CD4-positive, alpha-beta T cell treated with Interleukin-1 beta for 1 hour (primary cell): ENCODE results near the gene PAX3.

Experiments
- DNase-seq, 2 donors: peaks; one replicate each; pipeline ENCODE4 v3.0.0-alpha.2; 2020 to 2022

The PAX3 gene

DNA sequence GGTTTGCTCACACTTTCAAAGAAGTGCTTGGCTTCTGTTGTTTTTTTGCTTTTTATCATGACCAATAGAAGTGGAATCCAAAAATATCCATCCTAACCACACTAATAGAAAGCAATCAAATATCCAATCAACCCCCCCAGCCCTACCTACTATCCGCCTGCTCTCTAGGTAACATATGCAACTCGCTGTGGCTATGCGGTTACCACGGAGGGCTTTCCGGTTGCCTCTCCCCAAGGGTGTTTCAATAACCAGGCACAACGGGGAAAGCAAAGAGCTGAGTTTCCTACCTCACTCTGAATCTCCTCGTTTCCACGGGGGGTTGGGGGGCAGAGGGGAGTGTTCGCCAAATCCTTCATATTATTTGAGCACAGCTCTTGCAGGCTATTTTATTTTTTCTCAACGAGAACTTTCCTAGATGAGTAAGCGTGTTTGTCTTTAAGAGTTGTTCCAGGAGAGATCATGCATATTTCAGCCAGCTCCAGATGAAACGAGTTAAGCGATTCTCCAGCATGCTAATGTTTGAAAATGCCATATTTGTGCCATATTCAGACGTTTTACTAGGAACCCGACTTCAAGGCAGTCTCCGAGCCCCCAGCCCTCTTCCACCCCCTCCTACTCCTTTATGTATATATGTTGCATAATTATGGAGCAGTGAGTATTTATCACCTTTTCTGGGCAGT, 30.3 kb downstream of the PAX3 start:
- no peak for DNase-seq

DNA sequence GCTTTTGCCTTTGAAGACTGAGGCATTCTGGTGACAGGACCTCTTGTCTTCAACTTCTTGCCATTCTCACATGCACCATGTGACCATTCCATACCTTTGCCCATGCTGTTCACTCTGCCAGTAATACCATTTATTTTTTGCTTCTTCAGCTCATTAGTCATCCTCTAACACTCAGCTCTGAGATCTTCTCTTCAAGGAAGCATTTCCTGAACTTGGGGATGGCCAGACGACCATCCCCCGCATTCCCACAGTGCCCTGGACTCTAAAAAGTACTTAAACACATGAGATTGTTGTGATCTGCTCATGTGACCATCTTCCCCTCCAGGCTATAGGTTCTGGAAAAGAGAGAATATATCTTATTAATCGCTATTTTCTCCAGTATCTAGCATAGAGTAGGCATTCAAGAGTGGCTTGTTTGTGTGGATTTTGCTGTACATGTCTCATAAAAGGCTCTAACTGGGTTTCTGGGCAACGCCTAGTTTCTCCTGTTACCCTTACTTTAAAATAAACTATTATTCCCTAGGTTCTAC, 33.9 kb downstream of the PAX3 start:
- no peak for DNase-seq

DNA sequence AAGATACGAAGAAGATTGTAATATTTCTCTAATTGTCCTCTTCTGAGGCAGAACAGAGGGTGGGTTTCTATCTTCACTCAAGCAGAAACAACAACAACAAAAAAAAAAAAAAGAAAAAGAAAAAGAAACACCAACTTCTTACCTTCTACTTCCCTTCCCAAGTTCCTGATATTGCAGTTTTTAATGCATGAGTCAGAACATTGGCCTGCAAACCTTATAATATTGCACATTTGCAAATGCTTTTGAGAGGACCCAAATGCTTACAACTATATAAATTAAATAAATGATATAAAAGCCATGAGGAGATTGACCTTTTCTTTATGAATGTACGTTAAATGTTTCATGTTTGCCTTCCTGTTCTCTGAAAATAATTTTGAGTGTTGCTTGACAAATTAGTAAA, 37.3 kb downstream of the PAX3 start:
- DNase-seq, result no peak

DNA sequence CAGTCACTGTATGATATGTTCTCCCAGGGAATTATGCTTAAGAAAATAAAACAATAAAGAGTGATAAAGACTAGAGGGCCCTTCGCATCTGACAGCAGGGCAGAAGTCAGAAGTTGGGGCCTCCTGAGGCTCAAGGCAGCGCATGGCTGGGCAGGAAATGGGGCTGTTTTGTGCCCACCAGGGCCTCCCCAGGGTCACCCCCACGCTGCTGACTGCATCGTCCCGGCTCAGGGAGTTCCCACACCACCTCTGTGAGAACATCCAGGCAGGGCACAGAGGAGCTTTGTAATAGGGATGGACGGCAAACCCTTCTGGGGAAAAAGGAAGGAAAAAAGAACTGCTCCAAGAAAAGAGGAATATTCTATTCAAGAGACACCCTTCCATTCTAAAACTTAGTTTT, 41.2 kb downstream of the PAX3 start:
- no peak for DNase-seq

DNA sequence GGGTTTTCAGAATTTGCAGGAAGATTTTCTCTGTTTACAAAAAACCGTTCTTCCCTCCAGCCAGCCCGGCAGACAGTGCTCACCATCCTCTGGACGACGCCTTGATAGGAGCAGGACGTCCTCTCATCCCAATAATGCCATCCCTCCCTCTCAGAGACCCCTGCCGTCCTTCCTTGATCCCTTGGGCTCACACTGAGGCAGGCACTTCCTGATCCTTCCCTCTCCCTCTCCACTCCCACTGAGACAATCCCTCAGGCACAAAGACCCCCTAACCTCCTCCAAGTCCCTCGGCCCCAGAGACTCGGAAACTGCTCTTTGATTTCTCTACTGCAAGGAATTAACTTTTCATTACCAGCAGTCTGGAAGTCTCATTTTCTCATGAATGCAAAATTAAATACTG, 42.5 kb downstream of the PAX3 start:
- DNase-seq, result no peak

DNA sequence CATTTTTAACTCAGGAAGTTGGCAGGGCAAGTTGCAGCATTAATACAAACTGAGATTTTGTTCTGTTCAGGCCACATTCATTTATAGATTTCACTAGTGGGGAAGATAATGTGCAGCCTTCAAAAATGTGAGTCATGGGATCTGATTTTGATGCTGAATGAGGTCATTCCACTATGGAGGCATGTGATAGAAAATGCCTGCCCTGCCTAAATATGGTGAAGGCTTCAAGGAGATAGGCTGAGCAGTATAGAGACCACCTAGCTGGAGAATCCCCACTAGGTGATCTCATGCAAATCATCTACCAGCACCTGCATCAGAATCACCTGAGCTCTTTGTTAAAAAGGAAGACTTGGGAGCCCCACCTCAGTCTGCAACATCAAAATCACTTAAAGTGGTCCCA, 43.7 kb downstream of the PAX3 start:
- no peak for DNase-seq

DNA sequence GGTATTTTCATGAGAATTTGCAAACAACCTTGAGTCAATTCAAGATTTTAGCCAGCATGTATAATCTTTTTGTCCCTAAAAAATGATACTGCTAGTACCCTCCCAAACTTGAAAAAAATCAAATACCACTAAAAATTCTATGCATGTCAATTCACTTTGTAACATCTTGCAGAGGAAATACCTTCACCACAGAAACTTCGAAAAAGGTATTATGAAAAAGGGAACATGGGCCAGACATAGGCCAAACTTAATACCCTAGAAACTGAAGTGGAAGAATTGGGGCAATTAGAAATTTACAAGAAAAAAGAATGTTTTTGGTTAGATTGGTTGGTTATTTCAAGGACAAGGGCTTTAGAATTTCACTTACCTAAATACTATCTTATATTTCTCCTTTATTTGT, 48.5 kb downstream of the PAX3 start:
- no peak for DNase-seq

DNA sequence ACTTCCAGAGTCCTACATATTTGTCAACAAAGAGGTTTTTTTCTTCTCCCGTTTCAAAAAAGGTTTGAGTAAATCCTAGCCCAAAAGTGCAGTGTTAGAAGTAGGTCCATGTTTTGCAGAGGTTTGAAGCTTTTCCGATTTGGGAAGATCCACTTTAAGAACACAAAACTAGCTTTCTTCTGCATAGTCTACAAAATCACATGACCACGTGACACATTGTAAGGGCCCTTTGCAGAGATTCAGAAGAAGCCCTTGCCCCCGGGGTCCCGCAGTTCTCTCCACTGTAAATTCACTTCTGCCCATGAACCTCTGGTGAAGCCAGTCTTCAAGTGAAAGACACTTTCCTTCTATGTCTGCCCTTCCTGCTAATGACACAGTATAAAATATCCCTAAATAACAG, 49.4 kb downstream of the PAX3 start:
- no peak for DNase-seq

DNA sequence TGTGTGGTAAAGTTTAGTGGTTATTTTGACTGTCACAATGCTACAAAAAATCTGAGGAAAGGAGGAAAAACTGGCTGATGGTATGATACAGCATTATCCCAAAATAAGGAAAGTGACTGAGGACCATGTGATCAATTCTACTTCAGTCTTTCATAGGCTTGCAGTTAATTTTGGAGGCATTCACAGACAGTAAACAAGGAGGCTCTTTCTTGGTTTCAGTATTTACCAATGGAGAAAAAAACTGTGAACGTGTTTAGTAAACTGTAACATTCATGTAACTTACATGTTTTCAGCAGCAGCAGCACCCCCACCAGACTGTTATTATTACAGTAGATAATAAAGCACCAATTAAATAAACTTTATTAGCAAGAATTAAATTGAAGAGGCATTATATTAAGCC, 50.0 kb downstream of the PAX3 start:
- no peak for DNase-seq

DNA sequence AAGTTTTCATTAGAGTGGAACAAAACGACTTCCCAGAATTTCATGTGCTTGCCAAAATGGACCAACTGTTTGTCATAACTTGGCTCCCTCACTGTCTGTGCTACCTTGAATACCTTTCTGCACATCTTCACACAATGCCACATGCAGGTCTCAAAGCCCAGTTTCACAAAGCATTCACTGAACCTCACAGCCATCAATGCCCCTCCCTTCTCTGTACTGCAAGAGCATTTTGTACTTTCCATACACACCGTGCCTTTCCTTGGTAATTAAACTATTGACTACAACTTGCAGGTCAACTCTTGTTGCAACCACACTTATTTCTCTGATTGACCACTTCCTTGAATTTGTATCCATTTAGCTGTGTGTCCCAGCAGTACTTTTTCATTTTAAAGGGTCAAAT, 50.5 kb downstream of the PAX3 start:
- no peak for DNase-seq

DNA sequence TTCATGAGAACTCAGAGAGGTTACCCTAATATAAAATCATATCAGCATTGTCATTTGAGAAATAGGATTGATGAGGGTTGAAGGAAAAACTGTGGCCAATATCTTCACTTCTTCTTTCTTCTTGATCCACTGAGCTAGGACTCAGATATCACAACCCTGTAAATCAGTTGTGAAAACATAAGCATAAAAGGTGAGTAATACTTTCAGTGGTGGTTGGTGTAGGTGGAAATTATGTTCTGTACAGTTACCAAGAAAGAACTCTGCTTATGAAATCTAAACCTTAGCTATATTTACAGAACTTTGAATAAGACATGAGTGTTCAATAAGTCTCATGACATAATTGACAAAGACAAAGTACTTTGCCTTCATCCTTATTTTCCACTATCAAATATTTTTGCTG, 56.3 kb downstream of the PAX3 start:
- no peak for DNase-seq

DNA sequence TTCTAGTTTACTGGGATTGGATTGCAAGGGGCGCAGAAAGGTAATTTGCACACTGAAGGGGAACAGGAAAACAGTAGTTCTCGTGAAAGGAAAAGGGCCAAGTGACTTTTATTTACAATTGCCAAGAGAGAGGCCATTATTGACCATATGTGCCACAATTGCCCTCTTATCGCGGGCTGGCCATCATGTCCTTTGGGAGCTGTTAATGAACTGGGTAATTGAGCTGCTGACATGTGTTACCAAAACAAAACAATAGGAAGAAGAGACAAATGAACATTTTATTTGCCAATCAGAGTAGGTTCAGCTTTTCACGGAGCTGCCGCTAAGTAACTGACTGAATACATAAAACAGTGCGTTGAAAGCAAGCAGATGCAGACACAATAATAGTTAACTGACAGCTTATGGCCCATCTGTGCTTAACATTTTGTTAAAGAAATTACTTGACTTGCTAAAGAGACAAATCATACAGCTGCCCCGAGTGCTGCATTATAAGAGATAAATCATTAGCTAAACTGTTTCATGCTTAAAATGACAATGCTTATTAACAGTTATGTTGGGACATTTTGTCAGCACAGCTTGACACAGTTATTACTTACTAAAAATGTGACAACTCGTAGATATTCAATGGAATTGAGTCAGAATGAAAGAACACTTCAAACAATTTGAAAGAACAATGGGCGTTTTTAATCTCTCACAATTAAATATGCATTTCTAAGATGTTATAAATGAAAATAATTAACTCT, 57.5 kb downstream of the PAX3 start:
- no peak for DNase-seq

DNA sequence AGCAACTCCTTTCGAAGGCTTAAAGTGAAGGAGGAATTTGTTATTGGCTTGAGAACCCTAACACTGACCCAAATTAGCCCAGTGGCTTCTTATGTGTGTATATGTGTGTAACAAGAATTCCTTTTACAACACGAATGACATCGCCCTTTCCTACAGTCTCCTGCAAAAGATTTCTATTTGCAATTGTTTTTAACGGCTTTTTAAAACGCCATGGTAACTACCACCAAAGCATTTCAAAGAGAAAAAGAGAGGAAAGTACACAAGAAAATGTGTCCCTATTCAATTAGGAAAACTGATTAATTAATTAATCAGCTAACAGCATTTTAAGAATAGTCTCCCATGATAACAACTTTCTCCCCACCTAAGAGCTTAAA, 58.1 kb downstream of the PAX3 start:
- DNase-seq, result no peak

DNA sequence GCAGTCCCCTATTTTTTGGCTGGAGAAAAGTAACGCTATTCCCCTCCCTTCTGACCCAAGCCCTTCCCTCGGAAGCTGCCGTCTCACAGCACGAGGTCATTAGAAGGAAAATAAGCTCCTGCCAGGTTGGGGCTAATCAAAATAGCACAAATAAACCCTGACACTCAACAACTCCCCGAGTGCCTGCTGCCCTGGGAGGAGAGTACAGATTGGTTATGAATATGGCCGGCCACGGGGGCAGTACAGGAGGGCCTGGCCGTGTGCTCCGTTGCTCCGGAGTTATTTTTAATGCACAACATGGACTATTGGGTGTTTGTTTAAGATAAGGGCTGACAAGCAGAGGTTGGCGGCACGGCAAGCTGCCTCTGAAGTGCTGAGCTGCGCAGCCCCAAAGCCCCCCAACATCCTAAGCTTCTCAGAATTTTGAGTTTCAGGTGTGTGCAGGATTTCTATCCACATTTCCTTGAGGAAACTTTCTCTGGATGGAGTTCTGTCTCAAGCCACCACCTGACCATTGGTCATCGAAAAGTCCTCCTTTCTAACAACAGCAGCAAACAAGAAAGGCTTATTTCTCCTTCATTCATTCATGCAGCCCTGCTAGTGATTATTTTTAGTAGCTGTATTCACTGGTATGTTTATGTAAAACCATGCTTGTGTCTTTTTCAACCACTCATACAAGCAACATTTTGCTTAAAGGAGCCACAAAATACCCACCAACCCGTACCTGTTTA, 58.7 kb downstream of the PAX3 start:
- DNase-seq, result no peak

DNA sequence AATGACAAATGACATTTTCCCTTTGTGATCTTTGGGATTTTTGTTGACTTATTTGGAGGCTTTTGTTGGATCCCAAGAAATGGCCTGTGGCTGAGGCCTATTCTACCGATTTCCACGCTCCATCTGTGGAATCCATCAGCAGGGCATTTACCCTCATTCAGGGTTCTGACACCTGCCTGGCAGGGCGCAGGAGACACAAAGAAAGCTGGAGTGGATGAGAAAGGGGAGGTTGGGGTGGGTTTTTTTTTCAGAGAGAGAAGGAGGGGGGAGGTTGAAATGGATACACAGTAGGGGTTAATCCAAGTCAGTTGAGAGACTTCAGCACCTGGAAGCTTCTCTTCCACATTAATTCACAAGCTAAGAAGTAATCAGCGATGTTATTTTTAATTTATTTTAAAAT, 59.7 kb downstream of the PAX3 start:
- DNase-seq, result no peak

DNA sequence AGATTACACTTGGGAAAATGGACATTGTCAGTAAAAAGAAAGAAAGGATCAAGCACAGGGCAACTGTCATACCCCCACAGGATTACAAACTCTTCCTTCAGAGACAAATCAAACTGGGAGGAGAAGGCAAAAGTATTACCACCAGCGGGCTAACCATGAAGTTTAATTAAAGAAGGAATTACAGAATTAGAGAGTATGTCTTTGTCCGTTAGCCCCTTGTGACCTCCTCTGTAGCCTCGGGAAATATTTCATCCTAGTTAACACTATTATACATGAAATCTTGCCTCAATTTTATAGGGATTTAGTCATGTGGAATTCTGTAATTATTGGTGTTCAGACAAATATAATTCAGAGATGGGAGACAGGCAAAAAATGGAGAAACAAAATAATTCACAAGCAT, 60.7 kb downstream of the PAX3 start:
- DNase-seq, result no peak

DNA sequence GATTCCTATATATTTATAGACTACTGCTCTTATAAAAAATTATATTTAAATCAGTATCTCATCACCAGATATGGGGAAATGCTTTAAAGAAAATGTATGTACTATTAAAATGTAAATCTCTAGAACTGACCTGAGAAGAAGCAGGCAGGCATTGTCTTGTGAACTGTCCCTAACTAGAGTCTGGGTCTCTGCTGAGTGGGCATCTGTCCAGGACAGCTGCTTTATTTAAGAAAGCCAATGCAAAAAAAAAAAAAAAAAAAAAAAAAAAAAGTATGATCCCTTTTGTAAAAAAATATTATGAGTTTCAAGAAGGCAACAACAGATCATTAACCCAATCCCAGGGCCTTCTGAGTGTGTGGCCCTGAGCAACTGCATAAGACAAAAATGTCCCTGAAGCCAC, 66.0 kb downstream of the PAX3 start:
- no peak for DNase-seq

DNA sequence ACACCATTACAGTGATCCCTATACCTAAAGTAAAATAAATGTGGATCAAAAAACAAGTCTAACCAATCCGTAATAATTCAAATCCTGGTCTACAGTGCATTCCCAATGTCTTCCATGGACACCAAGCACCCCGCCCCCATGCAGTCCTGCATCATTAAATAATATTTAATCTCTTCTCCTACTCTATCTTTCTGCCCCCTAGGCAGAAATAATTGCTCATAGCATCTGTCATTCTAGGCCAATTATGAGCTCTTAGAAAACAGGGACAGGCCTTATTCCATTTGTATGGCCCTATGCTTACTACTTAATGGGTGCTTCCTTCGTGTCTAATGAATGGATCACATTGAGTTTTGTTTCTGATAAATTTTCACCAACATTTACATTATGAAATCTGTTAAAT, 66.4 kb downstream of the PAX3 start:
- DNase-seq, result no peak

DNA sequence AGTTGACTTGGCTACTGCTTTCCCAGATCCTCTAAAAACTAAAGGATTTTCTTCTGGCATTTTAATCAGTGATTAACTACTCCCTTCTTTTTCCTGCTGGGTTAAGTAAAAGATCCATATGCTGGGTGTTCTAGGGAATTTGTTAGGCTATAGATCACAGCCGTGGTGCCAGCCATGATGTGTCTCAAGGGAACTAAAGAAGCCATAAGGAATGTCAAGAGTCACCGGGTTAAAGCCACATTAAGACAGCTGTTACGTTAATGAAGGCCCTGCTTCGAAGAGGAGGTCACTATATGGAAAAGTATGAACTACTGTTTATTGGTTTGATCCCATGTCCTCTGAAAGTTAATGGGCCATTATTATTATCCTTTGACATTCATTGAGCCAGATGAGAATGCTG, 70.7 kb downstream of the PAX3 start:
- DNase-seq, result no peak

DNA sequence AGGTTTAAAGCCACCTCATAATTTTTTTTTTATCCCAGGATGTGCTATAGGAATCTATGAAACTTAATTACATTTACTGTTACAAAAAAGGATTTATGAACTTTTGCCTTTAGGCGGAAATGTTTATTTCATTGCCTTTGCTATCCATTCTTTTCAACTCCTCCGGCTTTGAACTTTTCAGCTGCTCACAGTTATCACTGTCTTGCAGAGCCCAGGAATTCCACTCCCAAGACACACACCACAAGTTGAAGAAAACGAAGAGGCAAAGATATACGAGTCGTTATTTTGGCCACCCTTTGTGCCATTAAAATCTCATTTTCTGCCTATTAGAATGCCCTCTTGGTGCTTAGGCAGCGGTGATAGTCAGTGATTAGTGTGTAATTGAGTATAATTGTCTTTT, 80.0 kb downstream of the PAX3 start:
- no peak for DNase-seq

DNA sequence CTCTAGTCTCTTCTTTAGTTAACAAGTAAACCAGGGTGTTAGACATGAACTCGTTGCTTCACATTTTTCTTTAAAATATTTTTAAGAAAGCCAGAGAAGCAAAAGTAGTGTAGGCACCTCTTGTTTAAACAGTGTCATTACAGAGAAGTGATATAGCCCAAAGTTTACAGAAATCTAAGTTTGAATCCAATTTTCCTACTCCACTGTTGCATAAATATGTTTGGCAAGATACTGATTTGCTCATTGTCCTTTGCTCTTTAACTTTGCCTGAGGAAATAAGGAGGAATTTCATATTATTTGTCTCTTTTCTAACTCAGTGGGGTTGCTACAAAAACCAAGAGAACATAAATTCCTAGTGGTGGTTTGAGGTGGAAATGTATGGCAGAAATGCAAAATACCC, 81.1 kb downstream of the PAX3 start:
- no peak for DNase-seq

DNA sequence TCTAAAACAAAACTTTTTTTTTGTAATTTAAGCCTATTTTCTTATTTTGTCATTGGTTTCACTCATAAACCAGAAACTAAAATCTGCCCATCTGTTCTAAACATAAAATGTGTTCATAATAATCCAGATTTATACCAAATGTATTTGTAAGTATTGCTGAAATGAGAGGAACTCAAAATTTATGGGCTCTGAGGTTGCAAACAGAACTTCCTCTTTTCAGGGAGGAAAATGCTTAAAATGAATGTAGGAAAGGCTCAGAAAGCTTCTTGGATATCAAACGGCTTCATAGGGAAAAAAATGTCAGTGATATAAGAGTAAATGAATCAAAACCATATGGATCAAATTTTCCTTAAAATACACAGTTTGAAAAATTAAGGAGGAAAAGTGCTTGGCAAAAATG, 83.9 kb downstream of the PAX3 start:
- DNase-seq, result no peak

DNA sequence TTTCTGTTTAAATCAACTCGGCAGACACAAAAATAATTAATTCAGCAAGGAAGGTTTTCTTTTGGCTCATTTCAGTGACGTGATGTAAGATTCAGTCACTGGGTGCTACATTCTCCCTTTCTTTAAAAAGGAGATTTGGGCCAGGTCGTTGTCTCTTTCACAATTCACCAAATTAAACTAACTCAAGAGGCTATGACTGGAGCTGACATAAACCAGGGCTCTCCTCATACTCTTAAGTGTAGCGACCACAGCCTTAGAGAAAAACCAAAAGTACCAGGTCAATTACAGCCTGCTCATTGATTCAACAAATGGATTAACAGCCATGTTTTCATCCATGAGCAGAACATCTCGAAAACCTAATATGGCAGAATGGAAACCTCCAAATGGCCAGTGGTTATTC, 85.7 kb downstream of the PAX3 start:
- DNase-seq, result no peak

DNA sequence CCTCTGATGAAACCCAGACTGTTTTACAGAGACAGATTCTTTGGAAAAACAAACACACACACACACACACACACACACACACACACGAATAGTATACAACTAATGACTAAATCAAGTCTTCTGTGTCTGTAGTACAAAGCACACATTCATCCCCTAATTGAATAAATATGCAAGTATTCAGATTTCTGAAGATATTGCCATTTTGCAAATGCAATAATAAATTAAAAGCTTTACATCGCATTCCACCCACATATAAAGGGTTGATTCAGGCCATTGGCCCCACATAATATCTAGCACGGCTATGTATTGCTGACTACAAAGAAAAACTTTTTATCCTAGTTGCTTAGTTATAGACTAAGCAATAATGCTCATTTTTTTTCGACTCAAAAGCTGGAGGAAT, 86.2 kb downstream of the PAX3 start:
- DNase-seq, result no peak
